NOMO-1 treated with dmso at 0.1 percent for 144 hours (cell line): ENCODE data around the gene UNC119.

Source experiments
- DNase-seq: peaks from one replicate; lab custom pipeline; 2025; ENCODE audit not compliant: unreplicated experiment; lab: John Stamatoyannopoulos, UW

The UNC119 gene

GRCh38 chr17:28545141-28545503 lies 7.3 kb downstream of the UNC119 start:
- no peak for DNase-seq

GRCh38 chr17:28544402-28545140 lies 7.9 kb downstream of the UNC119 start:
- DNase-seq = no peak

- DNase-seq = no peak
These were observed 11.0 kb downstream of the UNC119 start for GRCh38 chr17:28541439-28541838.

GRCh38 chr17:28540231-28540630 lies 12.2 kb downstream of the UNC119 start:
- DNase-seq = no peak

- no peak for DNase-seq
These were observed 14.0 kb downstream of the UNC119 start for GRCh38 chr17:28538296-28538895.

- no peak for DNase-seq
These were observed 15.2 kb downstream of the UNC119 start for GRCh38 chr17:28537219-28537610.

GRCh38 chr17:28536532-28537218 lies 15.7 kb downstream of the UNC119 start:
- no peak for DNase-seq

GRCh38 chr17:28534740-28535375 lies 17.6 kb downstream of the UNC119 start:
- no peak for DNase-seq

- no peak for DNase-seq
These were observed 19.2 kb downstream of the UNC119 start for GRCh38 chr17:28533091-28533807.

GRCh38 chr17:28532050-28532960 lies 20.1 kb downstream of the UNC119 start:
- no peak for DNase-seq

- no peak for DNase-seq
These were observed 21.5 kb downstream of the UNC119 start for GRCh38 chr17:28530926-28531325.

- no peak for DNase-seq
These were observed 22.2 kb downstream of the UNC119 start for GRCh38 chr17:28530250-28530649.

- DNase-seq = no peak
These were observed 23.4 kb downstream of the UNC119 start for GRCh38 chr17:28529013-28529400.

- no peak for DNase-seq
These were observed 24.0 kb downstream of the UNC119 start for GRCh38 chr17:28528327-28529012.

- no peak for DNase-seq
These were observed 24.6 kb downstream of the UNC119 start for GRCh38 chr17:28527859-28528258.

- DNase-seq = no peak
These were observed 25.2 kb downstream of the UNC119 start for GRCh38 chr17:28527181-28527681.

- DNase-seq = no peak
These were observed 26.0 kb downstream of the UNC119 start for GRCh38 chr17:28526381-28526780.

- DNase-seq = no peak
These were observed 27.7 kb downstream of the UNC119 start for GRCh38 chr17:28524476-28525424.
